Dermis blood vessel endothelial cell (primary cell): ENCODE measurements around the gene SGPL1. TPM values are rescaled to one million over a fixed set of nuclear protein-coding genes. Genes with fewer than 3 reads are reported as not detected.
"Not testable (repeated sequence)": the region's sequence is repeated elsewhere in the genome, so short reads cannot be mapped to it uniquely, and the experiment has no call there.

Experiments
- DNase-seq: peaks from one replicate; pipeline ENCODE4 v3.0.0; 2010
- total RNA-seq: library from RNA; depleted of rRNA; stranded (reverse); fragments of >200 nt; gene quantifications from 2 replicates; pipeline ENCODE4 v1.2.3, GENCODE V29; 2014

Gene SGPL1
- total RNA-seq, 1 donor from 2014 or later: 15.0 TPM

DNA sequence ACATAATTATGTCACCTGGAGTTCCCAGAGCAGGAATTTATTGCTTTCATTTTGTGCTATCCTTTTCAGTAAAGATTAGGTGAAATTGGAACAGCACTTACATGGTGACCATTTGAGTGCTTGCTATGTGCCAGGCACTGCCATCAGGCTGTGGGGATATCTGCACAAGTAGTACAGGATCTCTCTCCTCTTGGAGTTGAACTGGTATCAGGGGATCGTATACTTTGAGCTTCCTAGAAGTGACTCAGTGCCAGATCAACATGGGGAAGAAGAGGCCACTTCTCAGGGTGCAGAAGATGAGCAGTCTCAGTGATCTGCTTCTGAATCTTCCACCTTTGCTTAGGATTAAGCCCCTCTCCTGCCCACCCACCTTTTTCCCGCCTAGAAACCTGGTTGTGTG is 29.5 kb downstream of the SGPL1 start:
- no peak for DNase-seq

DNA sequence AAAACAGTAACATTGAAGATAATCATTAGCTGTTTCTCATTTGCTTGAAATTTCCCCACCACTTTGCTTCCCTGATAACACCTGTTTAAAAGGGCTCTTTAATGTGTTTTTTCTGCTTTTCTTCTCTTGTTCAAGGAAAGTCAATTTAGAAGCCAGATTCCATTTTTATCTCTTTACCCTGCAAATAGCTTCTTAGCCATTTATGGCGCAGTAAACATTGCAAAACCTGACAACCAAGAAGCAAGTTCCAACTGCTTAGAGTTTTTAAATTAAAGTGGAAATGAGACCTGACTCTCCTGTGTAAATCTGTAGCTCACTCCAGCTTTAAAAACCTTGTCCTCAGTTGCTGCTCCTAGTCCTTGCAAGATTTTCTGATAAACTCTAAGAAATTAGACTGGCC is 30.1 kb downstream of the SGPL1 start:
- DNase-seq: no peak

DNA sequence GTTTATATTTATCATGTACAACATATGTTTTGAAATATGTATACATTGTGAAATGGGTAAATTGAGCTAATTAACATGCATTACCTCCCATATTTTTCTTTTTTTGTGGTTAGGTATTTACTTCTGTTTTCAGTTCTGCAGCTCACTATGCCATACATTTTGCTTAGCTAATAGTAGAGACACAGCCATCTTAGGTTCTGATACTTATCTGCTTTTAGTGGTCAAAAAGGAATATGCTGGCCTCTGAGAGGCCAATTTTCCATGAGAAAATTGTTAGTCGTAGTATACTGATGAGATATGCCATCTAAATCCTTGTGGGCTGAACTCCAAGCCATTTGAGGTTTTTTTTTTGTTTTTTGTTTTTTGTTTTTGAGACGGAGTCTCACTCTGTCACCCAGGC is 31.0 kb downstream of the SGPL1 start:
- no peak for DNase-seq

DNA sequence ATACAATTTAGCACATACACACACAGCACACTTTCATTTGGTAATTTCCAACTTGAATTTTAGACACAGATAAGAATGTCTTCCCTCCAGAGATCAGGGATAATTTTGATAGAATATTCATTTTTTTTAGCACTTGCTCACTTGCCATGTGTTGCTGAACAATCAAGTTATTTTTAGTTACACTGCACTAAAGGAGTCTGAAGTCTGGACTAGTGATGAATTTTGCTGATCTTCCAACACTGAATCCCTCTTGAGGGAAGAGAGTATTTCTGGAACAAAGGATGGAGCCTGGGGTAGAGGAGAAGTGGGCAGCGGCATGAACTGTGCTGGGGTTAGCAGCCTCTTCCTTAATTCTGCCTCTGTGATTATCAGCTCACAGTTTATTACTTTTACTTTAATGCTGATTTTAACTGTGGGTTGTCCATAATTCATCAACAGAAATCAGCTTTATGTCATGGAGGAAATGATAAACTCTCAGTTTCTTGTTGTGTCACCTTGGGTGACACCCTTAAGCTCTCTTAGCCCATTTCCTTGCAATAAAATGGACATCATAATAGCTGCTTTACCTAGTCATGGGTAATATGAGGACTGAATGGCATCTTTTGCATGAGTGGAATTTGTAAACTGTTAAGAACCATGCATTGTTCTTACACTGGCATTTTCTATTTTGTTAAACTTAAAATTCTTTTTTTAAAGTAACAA is 32.1 kb downstream of the SGPL1 start:
- no peak for DNase-seq

DNA sequence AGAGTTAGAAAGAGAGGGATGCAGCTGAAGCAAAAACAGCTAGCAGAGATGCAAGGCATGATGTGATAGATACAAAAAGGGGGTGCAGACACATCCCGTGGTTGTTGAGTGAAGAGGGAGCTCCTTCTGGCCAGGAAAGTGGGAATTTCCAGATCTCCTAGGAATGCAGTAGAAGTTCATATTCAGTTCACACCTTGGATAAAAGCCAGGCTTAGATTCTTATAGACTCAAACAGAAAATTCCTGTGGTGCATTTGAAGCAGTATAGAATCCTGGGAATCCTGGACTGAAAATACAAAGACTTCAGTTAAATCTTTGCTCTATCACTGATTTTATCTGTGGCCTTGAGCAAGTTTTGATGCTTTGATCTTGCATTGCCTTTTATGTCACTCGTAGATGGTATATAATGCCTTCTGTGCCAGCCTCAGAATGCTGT is 33.9 kb downstream of the SGPL1 start:
- DNase-seq: peak; percentile 57

DNA sequence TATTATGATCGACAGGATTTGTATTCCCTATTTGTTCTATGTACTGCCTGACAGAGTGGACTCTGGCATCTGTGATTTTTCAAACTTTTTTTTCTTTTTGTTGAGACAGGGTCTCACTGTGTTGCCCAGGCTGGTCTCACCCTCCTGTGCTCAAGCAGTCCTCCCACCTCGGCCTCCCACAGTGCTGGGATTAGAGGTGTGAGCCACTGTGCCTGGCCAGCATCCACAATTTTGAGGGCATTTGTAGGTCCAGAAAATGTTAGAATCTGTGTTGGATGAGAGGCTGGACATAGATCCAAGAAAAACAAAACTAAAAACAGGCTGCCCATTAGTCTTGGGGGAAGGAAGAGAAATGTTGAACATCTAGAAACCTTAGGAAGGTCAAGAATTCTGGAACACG is 34.3 kb downstream of the SGPL1 start:
- no peak for DNase-seq

DNA sequence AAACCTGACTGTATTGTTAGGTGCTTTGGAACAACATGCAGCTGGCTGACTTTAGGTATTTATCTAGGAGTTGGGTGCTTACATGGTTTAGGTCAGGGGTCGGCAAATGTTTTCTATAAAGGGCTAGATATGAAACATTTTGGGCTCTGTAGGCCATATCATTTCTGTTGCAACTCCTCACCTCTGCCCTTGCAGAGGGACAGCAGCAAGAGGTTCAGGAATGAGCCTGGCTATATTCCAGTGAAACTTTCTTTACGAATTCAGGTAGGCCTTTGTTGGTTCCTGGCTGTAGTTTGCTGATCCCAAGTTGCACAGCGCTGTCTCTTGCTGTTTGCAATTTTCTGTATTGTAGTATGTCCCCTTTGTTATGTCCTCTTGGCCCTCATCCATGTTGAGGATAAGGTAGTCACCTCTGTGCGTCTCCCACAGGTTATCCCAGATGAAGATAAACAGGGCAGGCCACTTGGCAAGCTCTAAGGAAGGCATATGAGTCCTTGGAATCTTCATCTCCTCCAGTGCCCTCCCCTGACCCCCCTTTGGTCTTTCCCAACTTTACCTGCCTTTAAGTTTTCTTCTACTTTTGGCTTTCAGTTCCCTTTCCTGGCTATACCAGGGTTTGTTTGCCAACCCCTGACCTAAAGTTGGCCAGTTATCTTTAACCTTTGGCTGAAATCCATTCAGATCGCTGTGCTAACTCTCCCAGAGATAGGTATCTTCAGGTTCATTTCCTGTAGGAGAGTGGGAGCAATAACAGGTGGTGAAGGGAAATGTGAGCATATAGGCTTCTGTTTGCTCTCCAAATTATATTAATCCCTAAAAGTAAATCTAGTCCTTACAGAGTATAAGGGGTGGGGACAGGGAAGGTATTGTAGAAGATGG is 36.1 kb downstream of the SGPL1 start:
- DNase-seq: no peak

DNA sequence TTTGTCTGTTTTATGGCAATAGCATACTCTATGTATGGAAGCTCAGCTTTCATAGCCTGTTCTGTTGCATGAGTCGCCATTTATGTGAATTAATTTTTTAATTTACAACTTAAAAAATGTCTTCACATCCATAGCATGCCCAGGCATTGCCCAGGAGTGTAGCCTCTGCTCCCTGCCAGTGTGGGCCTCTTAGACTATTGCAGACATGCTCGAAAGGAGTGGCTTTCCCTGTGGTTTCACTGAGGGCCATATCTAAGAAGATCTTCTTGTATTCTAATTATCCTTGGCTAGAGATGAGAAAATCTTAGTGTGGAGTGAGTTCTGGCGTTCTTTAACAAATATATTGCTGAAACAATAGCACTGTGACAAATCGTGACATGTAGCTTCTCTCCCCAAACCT is 37.3 kb downstream of the SGPL1 start:
- DNase-seq: no peak

DNA sequence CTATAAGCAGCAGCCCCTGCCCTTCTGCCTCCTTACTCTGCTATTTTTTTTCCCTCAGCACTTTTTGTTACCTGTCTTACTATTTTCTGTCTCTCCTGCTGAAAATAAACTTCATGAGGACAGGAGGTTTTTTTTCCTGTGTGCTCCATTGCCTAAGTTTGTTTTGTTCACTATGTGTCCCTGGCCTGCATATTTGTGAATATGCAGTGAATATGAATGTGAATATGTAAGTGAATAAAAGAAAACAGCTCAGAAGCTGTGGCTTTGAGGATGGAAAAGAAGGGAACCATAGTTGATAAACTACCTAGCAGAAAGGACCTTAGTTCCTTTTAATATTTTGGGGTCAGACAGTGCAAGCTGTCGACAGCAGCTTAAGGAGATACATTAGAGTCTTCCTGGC is 37.7 kb downstream of the SGPL1 start:
- no peak for DNase-seq

DNA sequence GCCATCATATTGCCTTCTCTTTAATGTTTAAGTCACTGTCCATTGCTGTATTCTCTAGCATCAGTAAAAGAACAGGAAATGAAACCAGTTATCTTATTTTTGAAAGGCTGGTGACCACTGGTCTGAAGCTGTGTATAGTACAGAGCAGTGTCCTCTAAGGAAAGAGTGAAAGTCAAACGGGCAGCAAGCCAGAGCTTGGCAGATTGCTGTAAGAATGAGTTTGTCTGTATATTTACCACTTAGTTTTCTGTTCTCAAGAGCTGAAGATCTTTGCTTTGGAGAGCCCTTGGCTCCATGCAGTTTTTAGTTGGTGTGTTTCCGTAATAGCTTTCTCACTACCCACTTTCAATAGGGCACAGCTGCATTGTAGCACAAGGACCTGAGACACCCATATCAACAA is 40.7 kb downstream of the SGPL1 start:
- no peak for DNase-seq

DNA sequence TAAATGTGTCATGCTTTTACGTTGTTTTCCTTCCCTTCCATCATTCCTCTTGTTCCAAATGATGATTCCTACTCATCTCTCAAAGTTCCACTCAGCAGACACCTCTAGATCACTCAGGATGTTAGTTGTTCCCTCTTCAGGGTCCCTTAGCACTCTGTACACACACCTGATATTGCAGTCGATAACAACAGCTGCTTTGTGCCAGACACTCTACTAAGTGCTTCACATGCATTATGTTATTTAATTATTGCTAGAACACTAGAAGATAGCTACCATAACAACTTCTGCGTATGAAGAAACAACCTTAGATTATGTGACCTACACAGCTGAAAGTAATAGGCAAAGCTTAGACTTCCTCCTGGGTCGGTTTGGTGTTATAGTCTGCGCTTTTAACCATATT is 43.0 kb downstream of the SGPL1 start:
- no peak for DNase-seq

DNA sequence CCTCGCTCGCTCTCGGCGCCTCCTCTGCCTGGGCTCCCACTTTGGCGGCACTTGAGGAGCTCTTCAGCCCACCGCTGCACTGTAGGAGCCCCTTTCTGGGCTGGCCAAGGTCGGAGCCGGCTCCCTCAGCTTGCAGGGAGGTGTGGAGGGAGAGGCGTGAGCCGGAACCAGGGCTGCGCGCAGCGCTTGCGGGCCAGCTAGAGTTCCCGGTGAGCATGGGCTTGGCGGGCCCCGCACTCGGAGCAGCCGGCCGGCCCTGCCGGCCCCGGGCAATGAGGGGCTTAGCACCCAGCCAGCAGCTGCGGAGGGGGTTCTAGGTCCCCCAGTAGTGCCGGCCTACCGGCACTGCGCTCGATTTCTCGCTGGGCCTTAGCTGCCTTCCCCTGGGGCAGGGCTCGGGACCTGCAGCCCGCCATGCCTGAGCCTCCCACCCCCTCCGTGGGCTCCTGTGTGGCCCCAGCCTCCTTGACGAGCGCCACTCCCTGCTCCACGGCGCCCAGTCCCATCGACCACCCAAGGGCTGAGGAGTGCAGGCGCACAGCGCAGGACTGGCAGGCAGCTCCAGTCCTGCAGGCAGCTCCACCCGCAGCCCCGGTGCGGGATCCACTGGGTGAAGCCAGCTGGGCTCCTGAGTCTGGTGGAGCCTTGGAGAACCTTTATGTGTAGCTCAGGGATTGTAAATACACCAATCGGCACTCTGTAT is 45.9 kb downstream of the SGPL1 start:
- DNase-seq: not testable (repeated sequence)

DNA sequence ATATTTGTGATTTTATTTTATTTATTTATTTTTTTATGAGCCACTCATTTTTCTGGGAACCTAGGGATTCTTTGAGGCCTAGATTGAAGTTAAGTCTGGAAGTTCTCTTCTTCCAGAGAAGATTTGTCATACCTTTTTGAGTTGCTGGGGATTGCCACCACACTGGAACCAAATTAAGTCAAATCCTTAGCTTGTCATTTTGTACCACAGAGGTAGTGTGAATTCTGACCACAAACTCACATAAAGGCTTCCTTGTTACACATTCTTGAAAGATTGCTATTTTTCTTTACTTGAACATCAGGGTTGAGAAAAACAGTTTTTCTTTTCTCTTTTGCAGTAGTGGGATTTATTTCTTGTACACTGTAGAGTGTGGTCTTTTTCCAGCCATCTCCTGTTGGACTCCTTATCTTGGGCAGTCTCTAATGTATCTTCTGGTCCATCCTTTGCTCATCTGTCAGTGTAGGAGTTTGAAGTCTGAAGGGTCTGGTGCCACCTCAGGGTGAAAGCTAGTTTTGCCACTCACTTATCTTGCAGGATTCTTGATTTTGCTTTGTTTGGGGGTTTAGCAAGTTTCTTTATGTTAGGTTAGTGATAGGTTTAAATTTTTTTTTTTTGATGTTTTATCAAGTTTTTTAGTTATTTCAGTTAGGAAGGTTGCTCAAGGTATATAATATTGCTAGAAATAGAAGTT is 47.9 kb downstream of the SGPL1 start:
- no peak for DNase-seq

DNA sequence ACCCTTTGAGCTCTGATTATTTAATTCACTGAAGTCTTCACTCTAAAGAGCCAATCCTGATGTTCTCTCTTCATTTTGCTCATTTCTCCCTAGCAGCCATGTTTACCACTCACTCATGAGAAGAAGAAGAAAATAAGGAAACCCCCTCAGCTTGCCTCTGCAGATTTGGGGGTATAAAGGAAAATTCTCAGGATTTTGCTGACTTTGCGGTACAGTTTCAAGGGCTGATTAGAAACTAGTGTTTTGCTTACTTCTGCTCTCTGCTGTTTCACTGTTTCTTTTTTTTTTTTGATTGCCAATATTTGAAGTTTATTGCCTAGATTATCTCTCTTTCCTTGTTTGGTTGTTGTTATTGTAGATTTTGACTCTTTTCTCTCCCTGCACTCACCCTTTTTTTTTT is 49.2 kb downstream of the SGPL1 start:
- DNase-seq: no peak

DNA sequence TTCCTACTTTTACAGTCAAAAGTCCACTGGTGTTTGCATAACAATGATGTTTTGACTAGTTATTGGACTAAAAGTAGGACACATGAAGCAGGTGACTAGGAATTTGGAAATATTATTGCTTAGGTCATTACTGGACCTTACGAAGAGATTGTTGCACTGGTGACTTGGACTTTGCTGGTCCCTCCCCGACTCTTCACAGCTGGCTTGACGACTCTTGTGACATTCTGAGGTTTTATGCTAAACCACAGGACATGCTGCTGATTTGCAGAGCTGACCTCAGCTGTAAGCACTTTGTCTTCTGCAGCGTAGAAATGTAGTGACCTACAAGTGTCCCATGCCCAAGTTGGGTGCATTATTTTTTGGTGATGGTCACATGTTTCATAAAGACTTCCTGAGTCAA is 50.7 kb downstream of the SGPL1 start:
- DNase-seq: no peak

DNA sequence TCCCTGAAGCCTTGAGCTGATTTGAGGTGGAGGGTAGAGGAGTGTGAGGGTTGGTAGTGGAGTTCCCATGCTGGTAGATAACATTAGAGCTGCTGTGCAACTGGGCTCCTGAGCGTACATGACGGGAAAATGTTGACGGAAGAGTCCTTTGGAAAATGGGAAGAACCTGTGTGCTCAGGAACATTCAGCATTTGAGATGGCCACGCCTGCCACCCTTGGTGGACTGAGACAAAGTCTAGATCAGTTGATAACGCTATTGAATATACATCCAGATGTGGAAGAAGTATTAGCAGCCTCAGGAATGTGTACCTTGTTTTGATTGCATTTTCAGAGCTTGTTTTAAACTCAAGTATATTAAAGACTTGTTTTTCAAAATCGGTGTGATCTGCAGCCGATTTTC is 56.5 kb downstream of the SGPL1 start:
- no peak for DNase-seq

DNA sequence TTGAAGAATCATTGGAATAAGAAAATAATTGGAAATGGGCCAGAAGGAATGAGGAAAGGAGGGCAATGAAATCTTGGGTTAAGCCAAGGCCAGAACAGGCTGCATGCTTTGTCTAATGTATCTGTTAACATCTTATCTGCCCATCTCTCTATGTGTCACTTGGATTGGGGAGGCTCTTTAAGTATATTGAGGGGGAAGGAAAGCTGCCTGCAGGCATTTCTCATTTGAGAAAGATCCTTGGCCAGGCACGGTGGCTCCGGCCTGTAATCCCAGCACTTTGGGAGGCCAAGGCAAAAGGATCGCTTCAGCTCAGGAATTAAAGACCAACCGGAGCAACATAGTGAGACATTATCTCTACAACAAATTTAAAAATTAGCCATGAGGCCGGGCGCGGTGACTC is 58.3 kb downstream of the SGPL1 start:
- DNase-seq: no peak

DNA sequence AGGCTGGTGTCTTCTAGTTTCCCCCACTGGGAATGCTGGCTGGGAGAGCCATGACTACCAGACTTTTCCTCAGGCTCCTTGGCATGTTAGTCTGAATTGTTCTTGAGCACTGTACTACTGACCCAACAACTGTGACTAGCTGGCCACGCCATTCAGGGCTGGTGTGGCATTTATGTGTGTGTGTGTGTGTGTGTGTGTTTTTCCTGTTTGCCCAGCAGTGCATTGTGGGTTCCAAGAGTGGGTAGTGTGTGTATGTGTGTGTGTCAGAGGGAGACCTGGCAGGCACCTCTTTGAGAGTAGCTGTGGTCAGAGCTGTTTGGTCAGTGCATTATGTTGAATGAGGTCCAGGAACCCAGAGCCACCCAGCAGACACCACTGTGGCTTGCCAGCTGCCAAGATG is 63.5 kb downstream of the SGPL1 start:
- DNase-seq: no peak

DNA sequence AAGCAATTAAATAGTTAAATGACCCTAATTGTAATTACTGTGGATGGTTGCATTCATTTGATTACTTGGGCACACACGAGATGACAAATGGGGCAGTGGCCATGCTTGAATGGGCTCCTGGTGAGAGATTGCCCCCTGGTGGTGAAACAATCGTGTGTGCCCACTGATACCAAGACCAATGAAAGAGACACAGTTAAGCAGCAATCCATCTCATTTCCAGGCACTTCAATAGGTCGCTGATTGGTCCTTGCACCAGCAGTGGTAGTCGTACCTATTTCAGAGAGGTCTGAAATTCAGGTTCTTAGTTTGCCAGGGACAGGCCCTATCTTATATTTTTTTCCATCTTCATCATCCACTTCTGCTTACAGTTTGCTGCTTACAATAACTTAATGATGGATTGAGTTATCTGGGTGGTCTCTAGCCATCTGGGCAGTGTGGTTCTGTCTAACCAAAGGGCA is 64.4 kb downstream of the SGPL1 start:
- DNase-seq: peak; percentile 92

DNA sequence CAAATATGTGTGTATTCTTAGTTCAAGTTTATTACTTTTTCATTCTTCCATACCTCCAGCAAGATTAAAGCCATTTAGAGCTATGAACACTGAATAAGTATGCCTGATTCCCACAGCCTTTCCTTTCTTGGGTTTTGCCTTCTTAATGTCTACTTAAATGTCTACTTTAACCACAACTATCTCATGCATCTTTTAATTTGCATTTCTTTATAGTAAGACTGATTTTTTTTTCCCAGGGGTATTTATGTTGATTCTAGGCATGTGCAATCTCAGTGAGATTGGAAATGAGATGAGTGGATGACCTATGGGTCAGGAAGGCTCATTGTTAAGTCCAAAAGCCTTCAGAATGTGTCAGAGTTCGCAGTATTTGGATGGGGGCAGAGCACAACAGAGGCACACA is 69.0 kb downstream of the SGPL1 start:
- DNase-seq: no peak

DNA sequence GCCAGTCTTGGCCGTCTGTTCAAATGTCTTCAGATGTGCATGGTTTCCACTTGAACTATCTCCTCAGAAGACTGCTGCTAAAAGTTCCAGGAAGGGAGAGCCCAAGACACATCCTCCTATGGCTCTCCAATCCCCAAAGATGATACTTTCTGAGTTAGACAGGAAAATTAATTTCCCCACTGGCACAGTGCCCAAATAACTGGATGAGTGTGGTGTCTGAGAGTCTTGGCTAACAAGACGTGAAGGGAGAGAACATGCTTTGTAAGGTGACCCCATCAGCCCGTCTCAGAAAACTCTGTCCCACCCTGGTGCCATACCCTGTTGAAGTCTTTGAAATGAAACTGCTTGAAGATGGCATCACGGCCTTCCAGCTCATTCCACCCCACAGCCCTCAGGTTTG is 69.7 kb downstream of the SGPL1 start:
- no peak for DNase-seq

DNA sequence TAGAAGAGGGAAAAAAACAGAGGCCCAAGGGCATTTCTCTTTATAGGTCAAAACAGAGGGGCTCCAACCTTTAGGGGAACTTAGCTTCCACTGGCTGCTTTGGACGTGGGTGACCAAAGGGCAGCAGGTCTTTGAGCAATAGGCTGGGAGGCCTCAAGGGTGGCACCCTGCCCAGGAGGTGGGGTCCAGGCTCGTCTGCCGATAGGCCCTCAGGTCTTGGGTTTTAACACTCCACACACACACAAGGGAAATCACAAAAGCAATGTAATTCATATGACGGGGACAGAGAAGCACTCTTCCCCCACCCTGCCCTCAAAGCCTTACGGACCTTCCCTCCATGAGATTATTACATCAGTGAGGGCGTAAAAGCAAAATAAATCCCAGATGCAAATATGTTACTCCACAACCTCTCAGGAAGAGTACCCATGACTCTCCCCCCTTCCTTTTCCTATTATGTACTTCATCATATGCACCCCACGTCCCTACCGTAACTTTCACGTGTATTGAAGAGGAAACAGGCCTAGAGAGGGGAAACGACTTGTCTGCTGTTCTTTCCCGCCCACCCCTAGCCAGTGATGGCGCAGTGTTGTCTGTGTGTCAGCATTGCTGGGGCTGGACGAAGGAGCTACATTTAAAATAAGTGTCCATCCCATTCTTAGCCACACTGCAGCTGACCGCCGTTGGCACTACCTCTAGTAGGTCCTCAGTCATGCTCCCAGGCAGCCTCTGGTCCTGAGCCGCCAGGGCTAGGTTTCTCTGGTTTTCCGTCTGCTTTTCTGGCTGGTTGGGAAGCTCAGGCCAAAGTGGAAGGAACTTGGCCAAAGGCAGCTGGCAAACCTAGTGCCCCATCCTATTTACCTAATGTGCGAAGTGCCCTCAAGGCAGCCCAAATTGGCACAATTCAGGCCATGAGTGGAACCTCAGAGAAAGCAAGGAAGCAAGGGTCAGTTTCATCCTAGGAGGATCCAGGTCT is 70.5 kb downstream of the SGPL1 start:
- peak; percentile 66 for DNase-seq
